Ramos (cell line): ENCODE results near the gene STX3.

Experiments used
- in situ Hi-C: fragments of 300-500 bp; cut with MboI; formaldehyde crosslinking; loops from one replicate; pipeline ENCODE4 v1.14.3; 2022; ENCODE audit warnings: low sequenced_read_pairs; ENCODE audit not compliant: unreplicated experiment

The STX3 gene

GRCh38 chr11:59754859-59755700, at the start of gene STX3:
Gene STX3, plus strand, starts transcription at chr11:59755376. Its CDS starts 230 bp downstream, at chr11:59755606.
- in situ Hi-C loops: loop anchor here (5.0 to 10.0 kb wide), 2 partner anchors 47 to 160 kb away; no protein-coding TSS in a partner anchor

GRCh38 chr11:59706518-59707285, 48.5 kb upstream of the STX3 start:
- in situ Hi-C loops: no loop called here

- in situ Hi-C loops: no loop called here
Observed at GRCh38 chr11:59707371-59707770, 47.8 kb upstream of the STX3 start.

GRCh38 chr11:59708537-59708936, 46.6 kb upstream of the STX3 start:
- in situ Hi-C loops: no loop called here

- in situ Hi-C loops: no loop called here
Observed at GRCh38 chr11:59710136-59710847, 44.9 kb upstream of the STX3 start.

- in situ Hi-C loops: no loop called here
Observed at GRCh38 chr11:59713745-59714144, 41.4 kb upstream of the STX3 start, which contains the start of gene OR10V1. Gene OR10V1, minus strand, starts transcription at chr11:59713845. Its CDS starts 0 bp downstream, at chr11:59713845.

GRCh38 chr11:59716051-59716450, 39.1 kb upstream of the STX3 start:
- in situ Hi-C loops: no loop called here

- in situ Hi-C loops: no loop called here
Observed at GRCh38 chr11:59719556-59719955, 35.6 kb upstream of the STX3 start.

GRCh38 chr11:59724066-59724465, 31.1 kb upstream of the STX3 start:
- in situ Hi-C loops: no loop called here

GRCh38 chr11:59727426-59727825, 27.8 kb upstream of the STX3 start:
- in situ Hi-C loops: no loop called here

GRCh38 chr11:59728154-59728553, 27.0 kb upstream of the STX3 start:
- in situ Hi-C loops: no loop called here

GRCh38 chr11:59728913-59729312, 26.3 kb upstream of the STX3 start:
- in situ Hi-C loops: no loop called here

- in situ Hi-C loops: no loop called here
Observed at GRCh38 chr11:59729834-59730233, 25.3 kb upstream of the STX3 start.

- in situ Hi-C loops: no loop called here
Observed at GRCh38 chr11:59730896-59731565, 24.1 kb upstream of the STX3 start.

GRCh38 chr11:59746111-59746510, 9.1 kb upstream of the STX3 start:
- in situ Hi-C loops: no loop called here

GRCh38 chr11:59753650-59754493, 1.3 kb upstream of the STX3 start:
- in situ Hi-C loops: loop anchor here (10.0 kb wide), 1 partner anchor 161 kb away; no protein-coding TSS in a partner anchor

- in situ Hi-C loops: loop anchor here (10.0 kb wide), 1 partner anchor 160 kb away; no protein-coding TSS in a partner anchor
Observed at GRCh38 chr11:59754494-59754858, 700 bp upstream of the STX3 start.

GRCh38 chr11:59755701-59756557, 753 bp downstream of the STX3 start:
- in situ Hi-C loops: loop anchor here (5.0 to 10.0 kb wide), 2 partner anchors 46 to 159 kb away; no protein-coding TSS in a partner anchor
